NCI-H748 (cell line): ENCODE results near the gene NAB1.

Experiments used
- DNase-seq: peaks from one replicate; lab custom pipeline; 2025; ENCODE audit not compliant: unreplicated experiment; lab: John Stamatoyannopoulos, UW

The NAB1 gene

GRCh38 chr2:190637281-190637734, 11.6 kb upstream of the NAB1 start:
- no peak for DNase-seq

- DNase-seq = no peak
Measured at GRCh38 chr2:190637903-190638618, 10.8 kb upstream of the NAB1 start.

DNA sequence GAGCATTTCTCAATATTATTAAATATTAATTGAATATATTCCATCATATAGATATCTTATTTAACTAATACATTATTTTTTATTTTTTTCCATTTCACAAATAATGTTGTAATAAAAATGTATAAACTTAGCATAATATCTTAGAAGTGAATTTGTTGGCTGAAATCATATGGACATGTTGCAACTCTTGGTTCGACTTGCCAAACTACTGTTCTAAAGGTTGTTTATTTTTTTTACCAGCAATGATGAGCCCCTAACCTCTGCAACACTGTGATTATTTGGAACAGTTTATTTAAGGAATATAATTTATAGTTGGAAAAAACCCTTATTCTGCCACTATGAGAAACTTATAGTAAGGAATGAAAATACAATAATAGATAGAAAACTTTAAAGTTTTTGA, 8.8 kb upstream of the NAB1 start:
- no peak for DNase-seq

DNA sequence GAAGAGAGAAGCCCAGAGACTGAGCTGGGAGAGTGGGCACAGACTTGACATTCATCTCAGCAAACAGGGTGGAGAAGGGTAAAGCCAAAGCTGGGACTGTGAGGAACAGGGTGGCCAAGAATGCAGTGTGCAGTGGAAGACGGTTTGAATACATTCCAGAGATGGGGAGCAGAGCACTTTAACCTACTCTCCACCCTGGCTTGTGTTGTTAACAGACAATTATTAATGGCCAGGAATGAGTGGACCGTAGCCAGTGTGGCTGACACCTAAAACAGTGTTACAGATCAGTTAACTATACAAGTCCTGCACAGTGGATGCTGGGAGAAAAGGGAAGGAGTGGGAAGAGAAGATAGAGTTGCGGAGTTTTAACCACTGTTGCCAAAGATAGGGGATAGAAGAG, 7.4 kb upstream of the NAB1 start:
- no peak for DNase-seq

GRCh38 chr2:190646780-190647522, 1.9 kb upstream of the NAB1 start:
- peak; percentile 27 for DNase-seq

DNA sequence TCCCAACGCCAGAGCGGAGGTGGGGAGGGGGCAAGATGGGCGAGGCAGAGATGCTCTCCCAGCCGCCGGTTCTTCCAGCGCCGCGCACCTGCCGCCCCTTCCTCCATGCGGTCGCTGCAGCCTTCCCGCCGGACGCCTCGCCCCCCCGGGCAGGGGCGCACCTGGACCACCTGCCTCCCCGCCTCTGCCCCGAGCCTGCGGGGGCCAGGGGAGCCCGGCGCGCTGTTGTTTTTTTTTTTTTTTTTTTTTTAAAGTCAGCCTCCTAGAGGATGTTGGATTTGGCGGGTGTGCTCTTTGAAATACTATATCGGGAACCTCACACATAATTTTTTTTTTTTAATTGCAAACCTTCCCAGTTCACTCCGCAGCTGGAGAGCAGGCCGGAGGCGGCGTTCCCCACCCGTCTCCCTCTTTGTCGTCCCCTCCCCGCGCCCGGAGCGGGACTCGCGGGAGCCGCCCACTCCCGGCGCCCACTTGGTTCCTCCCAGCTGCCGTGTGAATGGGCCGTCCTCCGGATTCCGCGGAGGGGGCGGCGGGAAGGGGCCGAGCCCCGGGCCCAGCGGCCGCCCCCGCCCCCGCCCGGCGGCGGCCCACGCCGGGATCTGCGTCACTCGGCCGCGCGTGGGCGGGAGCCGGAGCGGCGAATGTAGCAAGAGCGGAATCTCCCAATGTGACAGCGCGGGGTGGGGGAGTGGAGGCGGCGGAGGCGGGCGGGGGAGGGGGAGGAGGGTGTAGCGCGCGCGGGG, 421 bp upstream of the NAB1 start:
- DNase-seq = peak; percentile 97

DNA sequence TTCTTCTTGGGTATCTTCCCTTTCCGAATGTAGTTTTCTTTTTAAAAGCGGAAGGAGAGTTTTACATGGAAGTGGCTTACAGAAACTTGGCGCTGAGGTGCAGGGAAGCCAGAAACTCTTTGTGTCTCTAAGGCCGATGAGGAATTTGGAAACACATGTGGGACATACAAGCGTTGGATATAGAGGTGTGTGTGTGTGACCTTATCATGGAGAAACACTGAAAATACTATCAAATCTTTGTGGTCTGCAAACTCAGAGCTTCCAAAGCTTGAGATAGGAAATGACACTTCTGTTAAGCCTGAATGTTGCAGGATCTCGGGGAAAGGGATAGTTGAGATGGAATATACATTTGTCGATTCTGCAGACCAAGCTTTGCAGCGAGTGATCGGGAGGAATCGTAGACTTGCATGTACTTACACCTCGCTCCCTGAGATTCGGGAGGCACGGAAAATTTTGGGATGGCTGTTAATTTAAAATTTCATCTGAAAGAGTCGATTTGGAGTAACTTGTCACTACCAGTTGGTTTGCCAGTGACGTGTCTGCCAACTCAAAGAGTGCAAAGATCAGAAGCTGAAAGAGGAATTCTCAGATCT, 1.0 kb downstream of the NAB1 start:
- peak; percentile 73 for DNase-seq

GRCh38 chr2:190651413-190651812, 2.5 kb downstream of the NAB1 start:
- no peak for DNase-seq

GRCh38 chr2:190653231-190653630, 4.3 kb downstream of the NAB1 start:
- no peak for DNase-seq

DNA sequence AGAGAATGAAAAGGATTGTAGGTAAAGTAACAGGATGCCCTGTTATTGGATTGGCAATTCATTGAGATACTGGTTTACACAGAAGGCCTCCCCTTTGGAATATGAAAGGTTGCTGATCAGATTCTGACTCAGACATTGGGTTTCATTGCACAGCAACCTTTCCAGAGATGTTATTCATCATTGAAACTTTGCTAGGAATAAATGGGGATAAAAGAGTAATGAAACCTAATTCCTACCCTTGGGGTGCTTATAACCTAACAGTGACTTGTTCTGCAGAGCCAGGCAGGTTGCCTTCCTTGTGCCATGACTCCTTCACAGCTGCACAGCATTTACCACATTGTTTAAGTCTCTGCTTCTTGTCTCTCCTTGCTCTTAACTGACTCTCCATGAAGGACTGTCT, 5.0 kb downstream of the NAB1 start:
- DNase-seq = no peak

GRCh38 chr2:190655113-190655512, 6.2 kb downstream of the NAB1 start:
- DNase-seq = peak; percentile 80

GRCh38 chr2:190655570-190655969, 6.7 kb downstream of the NAB1 start:
- DNase-seq = no peak

DNA sequence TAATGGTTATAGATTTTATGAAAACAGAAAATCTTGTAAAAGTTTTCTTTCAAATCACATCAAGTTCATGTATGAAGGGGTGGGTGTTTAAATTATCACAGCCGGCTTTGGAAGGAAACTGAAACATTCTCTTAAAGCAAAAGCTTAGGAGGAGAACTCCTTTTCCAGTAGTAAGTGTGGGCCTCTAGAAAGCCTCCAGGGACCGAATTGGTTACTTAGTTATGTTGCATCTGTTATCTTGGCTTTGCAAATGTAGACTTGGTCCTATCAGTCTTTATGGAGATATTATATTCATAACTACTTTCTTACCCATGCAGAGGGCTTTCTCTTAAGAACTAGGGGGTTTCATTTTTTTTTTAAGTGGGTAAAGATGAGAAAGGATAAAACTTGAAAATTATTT, 7.4 kb downstream of the NAB1 start:
- DNase-seq = no peak

GRCh38 chr2:190657474-190658255, 8.8 kb downstream of the NAB1 start:
- DNase-seq = no peak

GRCh38 chr2:190659553-190659952, 10.7 kb downstream of the NAB1 start:
- no peak for DNase-seq

GRCh38 chr2:190662754-190663153, 13.9 kb downstream of the NAB1 start:
- DNase-seq = no peak

DNA sequence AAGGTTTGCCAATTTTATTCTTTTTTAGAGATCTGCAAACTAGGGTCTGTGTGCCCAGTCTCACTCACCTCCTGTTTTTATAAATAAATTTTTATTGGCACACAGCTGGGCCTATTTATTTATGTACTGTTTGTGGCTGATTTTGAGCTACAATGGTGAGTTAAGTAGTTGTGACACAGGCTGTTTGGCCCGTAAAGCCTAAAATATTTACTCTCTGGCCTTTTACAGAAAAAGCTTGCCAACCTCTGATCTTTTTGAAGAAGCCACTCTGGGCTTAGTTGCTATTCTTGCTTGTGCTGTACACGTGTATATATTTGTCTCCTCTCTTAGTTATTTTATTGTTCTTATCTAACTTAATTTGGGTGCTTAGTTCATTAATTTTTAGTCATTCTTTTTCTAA, 14.5 kb downstream of the NAB1 start:
- DNase-seq = no peak

DNA sequence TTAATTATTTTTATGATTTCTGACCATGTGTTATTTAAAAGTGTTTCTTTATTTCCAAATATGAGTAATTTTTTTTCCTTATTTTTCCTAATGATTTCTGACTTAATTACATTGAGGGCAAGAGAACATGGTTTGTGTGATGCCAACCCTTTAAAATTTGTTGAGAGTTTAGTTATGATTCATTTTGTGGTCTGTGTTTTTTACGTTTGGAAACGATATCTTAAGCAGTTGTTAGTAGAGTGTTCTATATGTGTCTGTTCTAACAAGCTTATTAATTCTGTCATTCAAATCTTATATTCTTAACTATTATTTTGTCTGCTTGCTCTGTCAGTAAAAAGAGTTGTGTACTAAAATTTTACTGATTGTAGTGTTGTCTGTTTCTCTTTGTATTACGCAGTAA, 15.0 kb downstream of the NAB1 start:
- no peak for DNase-seq

DNA sequence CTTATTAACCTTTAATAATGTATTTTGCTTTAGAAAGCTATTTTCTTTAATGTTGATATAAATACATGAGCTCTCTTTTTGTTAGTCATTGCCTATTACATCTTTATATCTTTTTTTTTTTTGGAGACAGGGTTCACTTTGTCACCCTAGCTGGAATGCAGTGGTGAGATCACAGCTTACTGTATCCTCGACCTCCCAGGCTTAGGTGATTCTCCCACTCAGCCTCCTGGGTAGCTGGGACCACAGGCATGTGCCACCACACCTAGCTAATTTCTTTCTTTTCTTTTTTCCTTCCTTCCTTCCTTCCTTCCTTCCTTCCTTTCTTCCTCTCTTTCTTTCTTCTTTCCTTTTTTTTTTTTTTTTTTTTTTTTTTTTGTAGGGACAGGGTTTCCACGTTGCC, 15.4 kb downstream of the NAB1 start:
- DNase-seq = no peak

DNA sequence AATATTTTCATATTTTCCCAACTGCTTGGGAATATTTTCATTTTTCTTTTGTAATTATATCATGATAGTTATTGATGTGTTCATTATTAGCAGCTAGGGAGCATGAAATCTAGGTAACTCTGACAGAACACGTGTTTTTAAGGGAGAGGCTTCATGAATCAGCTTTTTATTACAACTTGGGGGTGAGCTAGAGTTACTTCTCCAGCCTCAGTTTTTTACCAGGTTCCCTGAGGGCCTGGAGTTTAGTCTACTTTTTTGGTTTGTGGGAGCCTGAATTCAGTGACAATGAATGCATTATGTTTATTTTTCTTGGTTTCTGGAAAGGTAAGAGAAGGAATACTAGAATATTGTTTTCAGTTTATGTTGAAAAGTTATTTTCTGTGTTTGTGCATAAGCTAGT, 18.0 kb downstream of the NAB1 start:
- no peak for DNase-seq

GRCh38 chr2:190668892-190669291, 20.0 kb downstream of the NAB1 start:
- DNase-seq = no peak
